HepG2 (cell line): ENCODE data around the gene CD34. TPM values are rescaled to one million over a fixed set of nuclear protein-coding genes. Genes with fewer than 3 reads are reported as not detected.

ENCODE experiments used
- REPIN1 ChIP-seq: sonication (generic); formaldehyde crosslinking; IDR thresholded peaks from 2 replicates; pipeline ENCODE4 v1.8.0; 2022; ENCODE audit warnings: missing genetic modification reagents, low read depth, mild to moderate bottlenecking, borderline replicate concordance
- SNRNP70 ChIP-seq: fragments of 200-400 bp; formaldehyde crosslinking; IDR thresholded peaks from 2 replicates; pipeline ENCODE4 v1.6.1; 2017; ENCODE audit warnings: mild to moderate bottlenecking, low read depth, low read length, moderate library complexity
- ZBTB4 ChIP-seq: sonication (generic); formaldehyde crosslinking; IDR thresholded peaks from 2 replicates; pipeline ENCODE4 v1.4.0; 2020; ENCODE audit warnings: missing genetic modification reagents, mild to moderate bottlenecking, borderline replicate concordance
- ZNF768 ChIP-seq: sonication (generic); formaldehyde crosslinking; IDR thresholded peaks from 2 replicates; pipeline ENCODE4 v1.4.0; 2020; ENCODE audit warnings: missing genetic modification reagents
- polyA plus RNA-seq, 8 experiments: library from polyadenylated mRNA; depleted of rRNA in 3 of 8; stranded (reverse) in 7 of 8; unstranded in 1 of 8; fragments of >200 nt; fragmentation: Illumina TruSeq in 4 of 8; extraction: Trizol in 4 of 8; gene quantifications; 2 replicates each; pipeline versions ENCODE4 v1.2.1 to v1.2.3, GENCODE V29; 2011 to 2016; ENCODE audit warnings: low read depth in 4 of 8, missing spikeins in 1 of 8, mixed read lengths in 1 of 8; ENCODE audit not compliant: insufficient read depth in 1 of 8
- total RNA-seq, 5 experiments: library from RNA; depleted of rRNA; stranded (reverse); fragments of >200 nt; fragmentation: Illumina TruSeq; extraction: Trizol; gene quantifications; 2 replicates each; pipeline ENCODE4 v1.2.3, GENCODE V29; 2016; ENCODE audit warnings: low read depth in 1 of 5
- TF ChIP-seq, protein P1 (sequence below), 2 experiments: sonication (generic) in 1 of 2; formaldehyde crosslinking in 1 of 2; IDR thresholded peaks; 2 replicates each; pipeline versions ENCODE4 v1.6.1 to v1.9.0; 2014 to 2022; ENCODE audit warnings: antibody characterized with exemption in 1 of 2, borderline replicate concordance in 1 of 2, inconsistent platforms in 1 of 2, low read depth in 1 of 2, missing genetic modification reagents in 1 of 2

Gene CD34
- total and polyA plus RNA-seq, 2 of the 13 experiments (the other 11 are each of a cell fraction or from before 2014, with no cell fraction given), result not detected

GRCh38 chr1:207862241-207862787 is 48.6 kb downstream of the CD34 start (continued):
- TF ChIP-seq REPIN1, result no peak
- no peak for TF ChIP-seq ZNF768 (CRISPR knock-in tag)
- TF ChIP-seq, protein P1, sequence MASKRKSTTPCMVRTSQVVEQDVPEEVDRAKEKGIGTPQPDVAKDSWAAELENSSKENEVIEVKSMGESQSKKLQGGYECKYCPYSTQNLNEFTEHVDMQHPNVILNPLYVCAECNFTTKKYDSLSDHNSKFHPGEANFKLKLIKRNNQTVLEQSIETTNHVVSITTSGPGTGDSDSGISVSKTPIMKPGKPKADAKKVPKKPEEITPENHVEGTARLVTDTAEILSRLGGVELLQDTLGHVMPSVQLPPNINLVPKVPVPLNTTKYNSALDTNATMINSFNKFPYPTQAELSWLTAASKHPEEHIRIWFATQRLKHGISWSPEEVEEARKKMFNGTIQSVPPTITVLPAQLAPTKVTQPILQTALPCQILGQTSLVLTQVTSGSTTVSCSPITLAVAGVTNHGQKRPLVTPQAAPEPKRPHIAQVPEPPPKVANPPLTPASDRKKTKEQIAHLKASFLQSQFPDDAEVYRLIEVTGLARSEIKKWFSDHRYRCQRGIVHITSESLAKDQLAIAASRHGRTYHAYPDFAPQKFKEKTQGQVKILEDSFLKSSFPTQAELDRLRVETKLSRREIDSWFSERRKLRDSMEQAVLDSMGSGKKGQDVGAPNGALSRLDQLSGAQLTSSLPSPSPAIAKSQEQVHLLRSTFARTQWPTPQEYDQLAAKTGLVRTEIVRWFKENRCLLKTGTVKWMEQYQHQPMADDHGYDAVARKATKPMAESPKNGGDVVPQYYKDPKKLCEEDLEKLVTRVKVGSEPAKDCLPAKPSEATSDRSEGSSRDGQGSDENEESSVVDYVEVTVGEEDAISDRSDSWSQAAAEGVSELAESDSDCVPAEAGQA (IDR thresholded peaks at IDR 0.05; ENCODE audit: low read depth), result no peak
- TF ChIP-seq, protein P1 (CRISPR knock-in tag; IDR thresholded peaks at IDR 0.05; ENCODE audit: borderline replicate concordance), result no peak
- no peak for TF ChIP-seq ZBTB4 (CRISPR knock-in tag)
- TF ChIP-seq SNRNP70, result no peak
